OCI-LY3 (cell line): Measurements from ENCODE around the gene TRABD2B.

Source experiments
- H2AFZ ChIP-seq: fragments of 200-600, 300-600 bp; shearing (Covaris generic); 2 replicates; pipeline ENCODE4 v1.6.0; 2014; ENCODE audit warnings: antibody characterized with exemption, low read depth, low read length
- H3K27ac ChIP-seq: fragments of 200-600, 300-600 bp; sonication (generic); 2 replicates; pipeline ENCODE4 v1.5.1; 2014; ENCODE audit warnings: mild to moderate bottlenecking, low read length, moderate library complexity, mixed read lengths
- H3K27me3 ChIP-seq: fragments of 200-600, 300-600 bp; sonication (generic); 2 replicates; pipeline ENCODE4 v1.6.1; 2014; ENCODE audit warnings: low read depth, low read length, mixed read lengths
- H3K36me3 ChIP-seq: fragments of 200-600, 300-600 bp; sonication (generic); replicated peaks from 2 replicates; pipeline ENCODE3; 2014; ENCODE audit warnings: low read depth, low read length, mixed read lengths
- H3K4me1 ChIP-seq: fragments of 300-600, 200-600 bp; sonication (generic); 2 replicates; pipeline ENCODE4 v1.6.1; 2014; ENCODE audit warnings: low read length, mixed read lengths
- H3K4me2 ChIP-seq: fragments of 200-600, 300-600 bp; sonication (generic); 2 replicates; pipeline ENCODE4 v1.6.1; 2014; ENCODE audit warnings: low read length, mixed read lengths
- H3K4me3 ChIP-seq: fragments of 300-600, 200-600 bp; sonication (generic); 2 replicates; pipeline ENCODE4 v1.5.1; 2014; ENCODE audit warnings: antibody characterized with exemption, mild to moderate bottlenecking, low read length, moderate library complexity
- H3K79me2 ChIP-seq: fragments of 300-600, 200-600 bp; shearing (Covaris generic); 2 replicates; pipeline ENCODE4 v1.6.1; 2014; ENCODE audit warnings: mild to moderate bottlenecking, low read length, mixed read lengths
- H3K9ac ChIP-seq: fragments of 300-600, 200-600 bp; shearing (Covaris generic); 2 replicates; pipeline ENCODE4 v1.6.0; 2014; ENCODE audit warnings: mild to moderate bottlenecking, low read length, moderate library complexity
- H3K9me3 ChIP-seq: fragments of 200-600, 300-600 bp; shearing (Covaris generic); 2 replicates; pipeline ENCODE4 v1.6.1; 2014; ENCODE audit warnings: low read length, mixed read lengths; ENCODE audit not compliant: insufficient read depth
- H4K20me1 ChIP-seq: fragments of 200-600, 300-600 bp; sonication (generic); 2 replicates; pipeline ENCODE4 v1.6.1; 2016; ENCODE audit warnings: low read length, mixed read lengths; ENCODE audit not compliant: insufficient read depth
- EZH2phosphoT487 ChIP-seq: fragments of 200-600 bp; shearing (Covaris generic); IDR thresholded peaks from 2 replicates; pipeline ENCODE4 v1.6.1; 2018; ENCODE audit warnings: antibody characterized with exemption, mixed run types, low read depth
- TF ChIP-seq, protein P1 (sequence below): fragments of 200-600, 300-600 bp; sonication (generic); IDR thresholded peaks from 2 replicates; pipeline ENCODE4 v1.5.1; 2014; ENCODE audit warnings: antibody characterized with exemption, low read length, low read depth

Gene TRABD2B

DNA sequence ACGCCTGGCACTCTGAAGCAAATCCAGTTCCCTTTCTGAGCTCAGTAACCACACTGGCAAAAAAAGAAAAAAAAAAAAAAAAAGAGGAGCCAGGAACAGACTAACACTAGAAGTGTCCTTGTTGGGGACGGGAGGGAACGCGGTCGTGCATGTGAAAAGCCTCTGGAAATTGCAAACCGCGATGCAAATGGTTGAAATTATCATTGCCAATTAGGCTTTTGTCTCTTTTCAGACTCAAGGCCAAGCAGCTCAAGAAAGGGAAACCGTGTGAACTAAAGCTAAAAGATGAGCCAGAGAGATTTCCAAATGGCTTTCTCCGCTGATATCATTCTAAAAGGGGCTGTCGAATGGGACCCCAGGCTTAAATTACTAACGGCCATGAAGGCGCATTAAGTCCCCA is 13.5 kb downstream of the TRABD2B start:
- H3K4me3 ChIP-seq: no peak overlapping the region
- H2AFZ ChIP-seq: no peak overlapping the region
- H3K9me3 ChIP-seq: no peaks in the 10 kb centered on the region
- no peaks in the 10 kb centered on the region for H3K4me1 ChIP-seq
- H4K20me1 ChIP-seq: no peaks in the 10 kb centered on the region
- no peak for TF ChIP-seq EZH2phosphoT487
- TF ChIP-seq, protein P1, sequence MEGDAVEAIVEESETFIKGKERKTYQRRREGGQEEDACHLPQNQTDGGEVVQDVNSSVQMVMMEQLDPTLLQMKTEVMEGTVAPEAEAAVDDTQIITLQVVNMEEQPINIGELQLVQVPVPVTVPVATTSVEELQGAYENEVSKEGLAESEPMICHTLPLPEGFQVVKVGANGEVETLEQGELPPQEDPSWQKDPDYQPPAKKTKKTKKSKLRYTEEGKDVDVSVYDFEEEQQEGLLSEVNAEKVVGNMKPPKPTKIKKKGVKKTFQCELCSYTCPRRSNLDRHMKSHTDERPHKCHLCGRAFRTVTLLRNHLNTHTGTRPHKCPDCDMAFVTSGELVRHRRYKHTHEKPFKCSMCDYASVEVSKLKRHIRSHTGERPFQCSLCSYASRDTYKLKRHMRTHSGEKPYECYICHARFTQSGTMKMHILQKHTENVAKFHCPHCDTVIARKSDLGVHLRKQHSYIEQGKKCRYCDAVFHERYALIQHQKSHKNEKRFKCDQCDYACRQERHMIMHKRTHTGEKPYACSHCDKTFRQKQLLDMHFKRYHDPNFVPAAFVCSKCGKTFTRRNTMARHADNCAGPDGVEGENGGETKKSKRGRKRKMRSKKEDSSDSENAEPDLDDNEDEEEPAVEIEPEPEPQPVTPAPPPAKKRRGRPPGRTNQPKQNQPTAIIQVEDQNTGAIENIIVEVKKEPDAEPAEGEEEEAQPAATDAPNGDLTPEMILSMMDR: no peak
- no peak overlapping the region for H3K9ac ChIP-seq
- no peaks in the 10 kb centered on the region for H3K36me3 ChIP-seq
- H3K4me2 ChIP-seq: no peak overlapping the region
- H3K79me2 ChIP-seq: no peaks in the 10 kb centered on the region
- H3K27me3 ChIP-seq: no peaks in the 10 kb centered on the region
- H3K27ac ChIP-seq: no peak overlapping the region

DNA sequence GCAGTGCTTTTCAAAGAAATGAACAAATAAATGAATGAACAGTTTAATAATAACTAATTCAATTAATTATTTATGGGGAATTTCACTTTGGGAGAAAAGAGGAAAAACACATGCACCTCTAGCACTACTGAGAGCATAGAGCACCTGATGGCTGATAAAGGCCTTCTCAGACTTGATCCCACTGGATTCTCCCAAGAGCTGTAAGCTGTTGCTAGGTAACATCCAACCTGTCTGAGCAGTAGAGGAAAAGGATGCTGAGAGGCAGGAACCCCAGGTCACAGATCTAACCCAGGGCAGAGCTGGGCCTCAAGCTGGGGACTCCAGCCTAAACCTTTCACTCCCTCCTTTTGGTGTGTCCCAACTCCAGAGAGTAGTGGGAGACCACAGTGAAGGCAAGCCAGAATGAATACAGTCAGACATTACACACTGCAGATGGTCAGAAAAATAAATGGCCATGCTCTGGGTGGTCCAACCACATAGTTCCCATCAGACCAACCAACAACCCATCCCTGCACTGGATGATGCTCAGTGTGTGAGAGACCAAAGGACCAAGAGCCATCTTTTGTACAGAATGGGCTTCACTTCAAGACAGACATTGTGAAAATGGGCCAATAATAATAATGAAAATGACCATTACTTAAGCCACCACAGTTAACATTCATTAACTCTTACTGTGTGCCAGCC is 15.4 kb downstream of the TRABD2B start:
- Histone ChIP-seq H3K79me2 (no peaks in the 10 kb centered on the region), H3K9me3 (no peaks in the 10 kb centered on the region), H3K4me2 (no peak overlapping the region), H3K27me3 (no peaks in the 10 kb centered on the region), H3K4me1 (no peaks in the 10 kb centered on the region), H3K36me3 (no peaks in the 10 kb centered on the region), H2AFZ (no peak overlapping the region), H3K27ac (no peak overlapping the region), H4K20me1 (no peaks in the 10 kb centered on the region), H3K4me3 (no peak overlapping the region), H3K9ac (no peak overlapping the region)
- no peak for TF ChIP-seq EZH2phosphoT487
- TF ChIP-seq, protein P1: no peak

DNA sequence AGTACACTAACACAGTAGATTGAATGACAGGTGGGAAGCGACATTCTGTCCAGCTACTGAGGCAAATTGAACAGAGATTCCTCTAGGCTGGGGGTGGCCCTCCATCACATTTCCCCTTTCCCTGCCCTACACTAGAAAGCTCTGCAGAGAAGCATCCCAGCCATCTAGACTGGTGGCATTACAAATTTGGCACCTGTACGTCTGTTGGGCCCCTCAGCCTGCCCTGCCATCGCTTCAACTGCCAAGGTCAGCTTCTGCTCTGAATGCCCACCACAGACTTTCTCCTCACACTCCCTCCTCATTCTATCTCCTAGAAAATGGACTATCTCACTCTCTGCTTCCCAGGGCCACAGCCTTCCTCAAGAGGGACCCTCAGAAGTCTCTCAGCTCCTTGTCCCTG is 16.7 kb downstream of the TRABD2B start:
- no peaks in the 10 kb centered on the region for H3K4me1 ChIP-seq
- H2AFZ ChIP-seq: no peak overlapping the region
- no peaks in the 10 kb centered on the region for H3K79me2 ChIP-seq
- no peak overlapping the region for H3K4me2 ChIP-seq
- TF ChIP-seq EZH2phosphoT487: no peak
- TF ChIP-seq, protein P1: no peak
- H3K9me3 ChIP-seq: no peaks in the 10 kb centered on the region
- H3K36me3 ChIP-seq: no peaks in the 10 kb centered on the region
- no peak overlapping the region for H3K4me3 ChIP-seq
- H3K27me3 ChIP-seq: no peaks in the 10 kb centered on the region
- H4K20me1 ChIP-seq: no peaks in the 10 kb centered on the region
- H3K27ac ChIP-seq: no peak overlapping the region
- no peak overlapping the region for H3K9ac ChIP-seq

DNA sequence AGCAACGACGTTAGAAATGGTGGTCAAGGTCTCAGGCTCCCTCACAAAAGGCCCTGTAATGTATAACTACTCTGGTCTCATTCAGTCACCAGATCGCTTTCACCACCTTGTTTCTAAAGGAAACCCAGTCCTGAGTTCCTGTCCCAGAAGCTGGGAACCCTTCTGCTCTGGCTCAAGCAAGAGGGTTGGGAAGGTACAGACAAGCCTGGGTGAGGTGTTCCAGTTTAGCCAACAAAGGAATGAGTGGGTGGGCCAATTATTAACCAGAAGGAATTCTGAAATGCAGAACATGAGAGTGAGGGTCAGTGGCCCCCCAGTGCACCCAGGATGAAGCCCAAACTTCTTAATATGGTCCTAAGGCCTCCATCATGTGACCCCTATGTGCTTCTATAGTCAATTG is 17.5 kb downstream of the TRABD2B start:
- no peak overlapping the region for H3K27ac ChIP-seq

More for the DNA sequence above, 17.5 kb downstream of the TRABD2B start:
- Histone ChIP-seq H3K4me3 (no peak overlapping the region), H3K4me1 (no peaks in the 10 kb centered on the region), H2AFZ (no peak overlapping the region), H3K36me3 (no peaks in the 10 kb centered on the region), H4K20me1 (no peaks in the 10 kb centered on the region), H3K9me3 (no peaks in the 10 kb centered on the region), H3K79me2 (no peaks in the 10 kb centered on the region), H3K9ac (no peak overlapping the region), H3K27me3 (no peaks in the 10 kb centered on the region), H3K4me2 (no peak overlapping the region)
- TF ChIP-seq, protein P1: no peak
- no peak for TF ChIP-seq EZH2phosphoT487
